ENCODE measurements around the gene FITM2. TPM values are rescaled to one million over a fixed set of nuclear protein-coding genes. Genes with fewer than 3 reads are reported as not detected.
"Not testable (repeated sequence)": the region's sequence is repeated elsewhere in the genome, so short reads cannot be mapped to it uniquely, and the experiment has no call there.

Gene FITM2
- polyA plus RNA-seq, 1 of the 3 experiments (the other 2 are of a cell fraction) = 3.6 TPM

DNA sequence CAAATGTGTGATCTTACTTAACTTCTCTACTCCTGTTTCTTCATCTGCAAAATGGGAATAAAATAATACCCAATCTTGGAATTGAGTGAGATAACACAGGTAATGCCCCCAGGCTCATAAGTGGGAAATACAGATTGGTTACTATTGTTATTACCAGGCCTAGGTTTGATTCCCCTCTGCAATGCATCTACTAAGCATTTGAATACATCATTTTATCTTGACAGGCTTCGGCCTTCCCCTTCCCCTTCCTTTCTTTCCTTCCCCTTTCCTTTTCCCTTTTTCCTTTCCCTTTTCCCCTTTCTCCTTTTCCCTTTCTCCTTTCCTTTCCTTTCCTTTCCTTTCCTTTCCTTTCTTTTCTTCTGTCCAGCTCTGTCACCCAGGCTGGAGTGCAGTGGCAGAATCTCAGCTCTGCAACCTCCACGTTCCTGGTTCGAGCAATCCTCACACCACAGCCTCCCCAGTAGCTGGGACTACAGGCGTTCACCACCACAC lies 37.2 kb upstream of the FITM2 start:
- Histone ChIP-seq H3K9me2 (no peaks in the 10 kb centered on the region), H3K9me3 (no peaks in the 10 kb centered on the region), H3K4me1 (ENCODE audit: control insufficient read depth in 1 of 2, insufficient read depth in 2 of 2, low read depth in 1 of 2, low read length in 1 of 2) (no peaks in the 10 kb centered on the region), H3K36me3 (replicated peaks in 1 of 2; ENCODE audit: control insufficient read depth in 1 of 2, insufficient read depth in 2 of 2, low read length in 1 of 2) (no peaks in the 10 kb centered on the region), H2AFZ (ENCODE audit: low read depth) (no peak overlapping the region), H3K27ac (ENCODE audit: low read depth in 2 of 2, low read length in 1 of 2) (no peak overlapping the region), H3F3A (replicated peaks; ENCODE audit: insufficient read depth) (no peaks in the 10 kb centered on the region), H3K4me3 (ENCODE audit: low read depth in 2 of 2, low read length in 1 of 2) (no peak overlapping the region), H4K20me1 (ENCODE audit: insufficient read depth) (no peaks in the 10 kb centered on the region), H3K79me2 (ENCODE audit: insufficient read depth) (no peaks in the 10 kb centered on the region), H3K9ac (no peak overlapping the region), H3K27me3 (ENCODE audit: insufficient read depth) (no peaks in the 10 kb centered on the region; the same call in 1 of the 2 replicates), H3K4me2 (no peak overlapping the region)
- POLR2A ChIA-PET = no interaction called here
- WGBS (ENCODE audit: low lambda C conversion rate) = 65% methylated on average over 4 of the region's 4 CpGs
- CTCF ChIA-PET = interaction anchor here (1.1 kb wide), 1 partner anchor 36 kb away, joined by 3 read pairs; no protein-coding TSS in a partner anchor
- TF ChIP-seq REST (IDR thresholded peaks at IDR 0.05; ENCODE audit: low read depth, low read length) (no peak), SMC3 (IDR thresholded peaks at IDR 0.05; ENCODE audit: low read depth, low read length) (no peak), JUND (IDR thresholded peaks at IDR 0.05) (no peak)
- TF ChIP-seq, protein P1, sequence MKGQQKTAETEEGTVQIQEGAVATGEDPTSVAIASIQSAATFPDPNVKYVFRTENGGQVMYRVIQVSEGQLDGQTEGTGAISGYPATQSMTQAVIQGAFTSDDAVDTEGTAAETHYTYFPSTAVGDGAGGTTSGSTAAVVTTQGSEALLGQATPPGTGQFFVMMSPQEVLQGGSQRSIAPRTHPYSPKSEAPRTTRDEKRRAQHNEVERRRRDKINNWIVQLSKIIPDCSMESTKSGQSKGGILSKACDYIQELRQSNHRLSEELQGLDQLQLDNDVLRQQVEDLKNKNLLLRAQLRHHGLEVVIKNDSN (IDR thresholded peaks at IDR 0.05; ENCODE audit: borderline replicate concordance, low read depth) = no peak
- DNase-seq = no peak

- H3K27me3 ChIP-seq (ENCODE audit: insufficient read depth); H3K9me3 ChIP-seq; H3K4me1 ChIP-seq (ENCODE audit: control insufficient read depth in 1 of 2, insufficient read depth in 2 of 2, low read depth in 1 of 2, low read length in 1 of 2); H3K4me2 ChIP-seq; H3K36me3 ChIP-seq (replicated peaks in 1 of 2; ENCODE audit: control insufficient read depth in 1 of 2, insufficient read depth in 2 of 2, low read length in 1 of 2); POLR2A ChIA-PET; H3K9ac ChIP-seq; H3K27ac ChIP-seq (ENCODE audit: low read depth in 2 of 2, low read length in 1 of 2); H3K4me3 ChIP-seq (ENCODE audit: low read depth in 2 of 2, low read length in 1 of 2); H2AFZ ChIP-seq (ENCODE audit: low read depth); H4K20me1 ChIP-seq (ENCODE audit: insufficient read depth); DNase-seq; H3K9me2 ChIP-seq; CTCF ChIA-PET; H3K79me2 ChIP-seq (ENCODE audit: insufficient read depth); H3F3A ChIP-seq (replicated peaks; ENCODE audit: insufficient read depth): not testable (repeated sequence)
- 63% methylated on average over 10 of the region's 10 CpGs for WGBS (ENCODE audit: low lambda C conversion rate)
Observed at GRCh38 chr20:44345941-44346340, 34.9 kb upstream of the FITM2 start.

- H3K27ac ChIP-seq (ENCODE audit: low read depth in 2 of 2, low read length in 1 of 2) = no peak overlapping the region
- H3K9me3 ChIP-seq = no peaks in the 10 kb centered on the region
- H2AFZ ChIP-seq (ENCODE audit: low read depth) = no peak overlapping the region
- no peak overlapping the region for H3K4me2 ChIP-seq
- no peaks in the 10 kb centered on the region for H3F3A ChIP-seq (replicated peaks; ENCODE audit: insufficient read depth)
- H3K79me2 ChIP-seq (ENCODE audit: insufficient read depth) = no peaks in the 10 kb centered on the region
- H3K27me3 ChIP-seq (ENCODE audit: insufficient read depth) = no peaks in the 10 kb centered on the region
- no peaks in the 10 kb centered on the region for H3K4me1 ChIP-seq (ENCODE audit: control insufficient read depth in 1 of 2, insufficient read depth in 2 of 2, low read depth in 1 of 2, low read length in 1 of 2)
- H4K20me1 ChIP-seq (ENCODE audit: insufficient read depth) = no peaks in the 10 kb centered on the region
- no peak overlapping the region for H3K4me3 ChIP-seq (ENCODE audit: low read depth in 2 of 2, low read length in 1 of 2)
- no peaks in the 10 kb centered on the region for H3K36me3 ChIP-seq (replicated peaks in 1 of 2; ENCODE audit: control insufficient read depth in 1 of 2, insufficient read depth in 2 of 2, low read length in 1 of 2)
- ChIA-PET CTCF (no interaction called here), POLR2A (interaction anchor here (0.7 kb wide), 1 partner anchor 133 kb away, joined by 4 read pairs; no protein-coding TSS in a partner anchor)
- 78% methylated on average over 7 of the region's 8 CpGs for WGBS (ENCODE audit: low lambda C conversion rate)
- DNase-seq = no peak
- H3K9ac ChIP-seq = no peak overlapping the region
- H3K9me2 ChIP-seq = no peaks in the 10 kb centered on the region
- no peak for TF ChIP-seq EP300 (IDR thresholded peaks at IDR 0.05; ENCODE audit: borderline replicate concordance in 1 of 2, low read depth in 1 of 2, low read length in 1 of 2)
- TF ChIP-seq RCOR1 (IDR thresholded peaks at IDR 0.05; ENCODE audit: low read length) = no peak
- TF ChIP-seq MEF2A (IDR thresholded peaks at IDR 0.05; ENCODE audit: borderline replicate concordance, low read depth) = no peak
- TF ChIP-seq, protein P2, sequence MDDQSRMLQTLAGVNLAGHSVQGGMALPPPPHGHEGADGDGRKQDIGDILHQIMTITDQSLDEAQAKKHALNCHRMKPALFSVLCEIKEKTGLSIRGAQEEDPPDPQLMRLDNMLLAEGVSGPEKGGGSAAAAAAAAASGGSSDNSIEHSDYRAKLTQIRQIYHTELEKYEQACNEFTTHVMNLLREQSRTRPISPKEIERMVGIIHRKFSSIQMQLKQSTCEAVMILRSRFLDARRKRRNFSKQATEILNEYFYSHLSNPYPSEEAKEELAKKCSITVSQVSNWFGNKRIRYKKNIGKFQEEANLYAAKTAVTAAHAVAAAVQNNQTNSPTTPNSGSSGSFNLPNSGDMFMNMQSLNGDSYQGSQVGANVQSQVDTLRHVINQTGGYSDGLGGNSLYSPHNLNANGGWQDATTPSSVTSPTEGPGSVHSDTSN (IDR thresholded peaks at IDR 0.05) = no peak
- no peak for TF ChIP-seq IRF3 (IDR thresholded peaks at IDR 0.05; ENCODE audit: low read depth, low read length)
- no peak for TF ChIP-seq JUND (IDR thresholded peaks at IDR 0.05)
- TF ChIP-seq NFIC (IDR thresholded peaks at IDR 0.05; ENCODE audit: borderline replicate concordance) = no peak
- TF ChIP-seq CTCF (IDR thresholded peaks at IDR 0.05) = no peak
- no peak for TF ChIP-seq GATA2 (CRISPR knock-in tag; IDR thresholded peaks at IDR 0.05)
- TF ChIP-seq, protein P3, sequence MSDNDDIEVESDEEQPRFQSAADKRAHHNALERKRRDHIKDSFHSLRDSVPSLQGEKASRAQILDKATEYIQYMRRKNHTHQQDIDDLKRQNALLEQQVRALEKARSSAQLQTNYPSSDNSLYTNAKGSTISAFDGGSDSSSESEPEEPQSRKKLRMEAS (IDR thresholded peaks at IDR 0.05; ENCODE audit: low read depth) = no peak
Observed at GRCh38 chr20:44345147-44345546, 34.1 kb upstream of the FITM2 start.
